Osteoblast (primary cell): ENCODE results near the gene TUBB1. TPM values are rescaled to one million over a fixed set of nuclear protein-coding genes. Genes with fewer than 3 reads are reported as not detected.

Experiments used
- DNase-seq: peaks from one replicate; pipeline ENCODE4 v3.0.0; 2011; ENCODE audit warnings: low spot score, mixed read lengths; ENCODE audit not compliant: insufficient read length; ENCODE audit errors: missing footprints
- H2AFZ ChIP-seq: 2 replicates; pipeline ENCODE4 v1.6.0; 2011; ENCODE audit warnings: mild to moderate bottlenecking, low read length
- H3K27ac ChIP-seq: 2 replicates; pipeline ENCODE4 v1.5.1; 2011; ENCODE audit warnings: mild to moderate bottlenecking, low read depth, low read length, moderate library complexity
- H3K27me3 ChIP-seq: 2 replicates; pipeline ENCODE4 v1.6.0; 2012; ENCODE audit warnings: mild to moderate bottlenecking, control low read depth, inconsistent platforms, low read length, moderate library complexity; ENCODE audit not compliant: insufficient read depth
- H3K36me3 ChIP-seq: 2 replicates; pipeline ENCODE4 v1.5.1; 2011; ENCODE audit warnings: mild to moderate bottlenecking, low read length, control low read depth, moderate library complexity; ENCODE audit not compliant: insufficient read depth
- H3K4me1 ChIP-seq: 2 replicates; pipeline ENCODE4 v1.5.1; 2011; ENCODE audit warnings: mild to moderate bottlenecking, low read length, control low read depth, moderate library complexity; ENCODE audit not compliant: insufficient read depth
- H3K4me2 ChIP-seq: 2 replicates; pipeline ENCODE4 v1.6.0; 2011; ENCODE audit warnings: mild to moderate bottlenecking, low read length; ENCODE audit not compliant: insufficient read depth
- H3K4me3 ChIP-seq: fragments of 200-600 bp; sonication (generic); 3 replicates; pipeline ENCODE4 v1.5.1; 2012; ENCODE audit warnings: mild to moderate bottlenecking, low read length, inconsistent platforms; ENCODE audit not compliant: insufficient read depth
- H3K79me2 ChIP-seq: 2 replicates; pipeline ENCODE4 v1.6.0; 2012; ENCODE audit warnings: mild to moderate bottlenecking, low read length, control low read depth, inconsistent platforms; ENCODE audit not compliant: insufficient read depth
- H3K9me3 ChIP-seq: 2 replicates; pipeline ENCODE4 v1.5.1; 2011; ENCODE audit warnings: low read depth, low read length, control low read depth
- H4K20me1 ChIP-seq: 2 replicates; pipeline ENCODE4 v1.6.0; 2012; ENCODE audit warnings: mild to moderate bottlenecking, low read length, control low read depth; ENCODE audit not compliant: insufficient read depth
- total RNA-seq: library from RNA; depleted of rRNA; stranded (reverse); fragments of >200 nt; gene quantifications from 2 replicates; pipeline ENCODE4 v1.2.3, GENCODE V29; 2012
- TF ChIP-seq, protein P1 (sequence below): IDR thresholded peaks from 2 replicates; pipeline ENCODE4 v1.5.1; 2011; ENCODE audit warnings: mild to moderate bottlenecking, low read depth, low read length, moderate library complexity; ENCODE audit errors: extremely low read depth

TUBB1 gene
- total RNA-seq, 1 donor, result not detected

DNA sequence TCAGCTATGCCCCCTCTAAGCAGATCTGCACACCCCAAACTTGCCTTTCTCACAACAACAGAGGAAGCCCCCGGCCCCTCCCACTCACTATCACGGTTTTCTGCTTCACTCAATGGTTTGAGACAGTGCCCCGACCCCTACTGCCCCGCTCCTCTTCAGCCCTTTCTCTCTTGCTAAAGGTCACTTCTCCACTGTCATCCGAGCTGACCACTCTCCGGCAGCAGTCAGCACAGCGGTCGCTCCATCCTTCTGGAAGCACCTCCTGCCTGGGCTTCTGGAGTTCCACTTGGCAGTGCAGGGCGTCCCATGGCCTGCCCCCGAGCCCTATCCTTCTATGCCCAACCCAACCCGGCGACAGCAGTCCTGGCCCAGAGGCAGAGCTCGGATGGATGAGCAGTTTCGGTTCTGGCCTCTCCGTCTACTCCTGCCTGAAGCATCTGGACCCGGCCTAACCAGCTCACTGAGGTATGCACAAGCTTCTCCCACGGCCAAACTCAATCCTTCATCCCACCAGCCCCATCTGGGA lies 16.3 kb upstream of the TUBB1 start:
- DNase-seq, result no peak
- H3K4me1 ChIP-seq, result peaks cover 21% of the 10 kb centered on the region
- H3K27ac ChIP-seq, result no peak overlapping the region
- TF ChIP-seq, protein P1, sequence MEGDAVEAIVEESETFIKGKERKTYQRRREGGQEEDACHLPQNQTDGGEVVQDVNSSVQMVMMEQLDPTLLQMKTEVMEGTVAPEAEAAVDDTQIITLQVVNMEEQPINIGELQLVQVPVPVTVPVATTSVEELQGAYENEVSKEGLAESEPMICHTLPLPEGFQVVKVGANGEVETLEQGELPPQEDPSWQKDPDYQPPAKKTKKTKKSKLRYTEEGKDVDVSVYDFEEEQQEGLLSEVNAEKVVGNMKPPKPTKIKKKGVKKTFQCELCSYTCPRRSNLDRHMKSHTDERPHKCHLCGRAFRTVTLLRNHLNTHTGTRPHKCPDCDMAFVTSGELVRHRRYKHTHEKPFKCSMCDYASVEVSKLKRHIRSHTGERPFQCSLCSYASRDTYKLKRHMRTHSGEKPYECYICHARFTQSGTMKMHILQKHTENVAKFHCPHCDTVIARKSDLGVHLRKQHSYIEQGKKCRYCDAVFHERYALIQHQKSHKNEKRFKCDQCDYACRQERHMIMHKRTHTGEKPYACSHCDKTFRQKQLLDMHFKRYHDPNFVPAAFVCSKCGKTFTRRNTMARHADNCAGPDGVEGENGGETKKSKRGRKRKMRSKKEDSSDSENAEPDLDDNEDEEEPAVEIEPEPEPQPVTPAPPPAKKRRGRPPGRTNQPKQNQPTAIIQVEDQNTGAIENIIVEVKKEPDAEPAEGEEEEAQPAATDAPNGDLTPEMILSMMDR, result no peak
- peaks cover 57% of the 10 kb centered on the region for H3K79me2 ChIP-seq
- no peaks in the 10 kb centered on the region for H3K9me3 ChIP-seq
- H4K20me1 ChIP-seq, result peaks cover 24% of the 10 kb centered on the region
- no peak overlapping the region for H3K4me3 ChIP-seq
- H3K36me3 ChIP-seq, result peaks cover 55% of the 10 kb centered on the region
- no peak overlapping the region for H3K4me2 ChIP-seq
- no peak overlapping the region for H2AFZ ChIP-seq
- no peaks in the 10 kb centered on the region for H3K27me3 ChIP-seq

DNA sequence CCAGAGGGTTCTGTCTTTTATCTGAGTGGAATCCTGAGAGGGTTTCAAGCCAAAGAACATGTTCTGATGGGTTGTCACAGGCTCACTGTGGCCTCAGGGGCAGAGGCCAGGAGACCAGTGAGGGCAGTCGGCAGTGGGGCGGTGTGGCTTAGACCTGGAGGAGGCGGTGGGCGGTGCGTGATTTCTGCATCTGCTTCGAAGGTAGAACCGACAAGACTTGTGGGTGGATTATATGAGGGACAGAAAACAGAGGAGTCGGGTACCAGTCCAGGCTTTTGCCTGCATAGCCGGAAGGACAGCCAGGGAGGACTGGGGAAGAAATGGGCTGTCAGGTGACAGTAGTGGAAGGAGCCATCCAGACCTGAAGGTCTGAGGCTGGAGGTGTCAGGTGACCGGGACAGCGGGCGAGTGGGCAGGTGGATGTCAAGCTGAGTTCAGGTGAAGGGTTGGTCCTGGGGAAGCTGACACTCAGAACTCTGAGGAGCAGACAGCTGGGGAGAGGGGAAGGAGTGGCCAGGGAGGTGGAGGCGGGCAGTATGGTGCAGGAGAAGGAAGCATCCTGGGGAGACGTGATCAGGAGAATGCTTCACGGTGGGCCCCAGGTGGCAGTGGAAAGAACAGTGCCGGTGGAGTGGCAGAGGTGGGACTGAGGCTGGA lies 15.3 kb upstream of the TUBB1 start:
- Histone ChIP-seq H3K79me2 (peaks cover 57% of the 10 kb centered on the region), H3K4me1 (peaks cover 21% of the 10 kb centered on the region), H3K27ac (no peak overlapping the region), H3K4me2 (no peak overlapping the region), H2AFZ (no peak overlapping the region), H4K20me1 (peaks cover 24% of the 10 kb centered on the region), H3K27me3 (no peaks in the 10 kb centered on the region), H3K4me3 (no peak overlapping the region), H3K36me3 (peaks cover 45% of the 10 kb centered on the region), H3K9me3 (no peaks in the 10 kb centered on the region)
- TF ChIP-seq, protein P1, result no peak
- peak; percentile 77 for DNase-seq

DNA sequence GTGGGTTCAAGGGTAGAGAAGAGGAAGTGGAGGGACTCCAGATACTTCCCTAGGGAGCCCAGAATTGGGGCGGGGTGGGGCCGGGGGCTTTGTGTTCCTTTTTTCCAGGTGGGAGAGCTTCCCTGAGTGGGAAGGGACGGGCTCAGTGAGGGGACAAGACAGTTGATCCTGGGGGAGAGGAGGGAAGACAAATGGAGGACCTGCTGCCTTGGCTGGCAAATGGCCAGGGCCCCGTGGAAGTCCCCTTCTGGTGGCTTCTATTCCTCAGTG lies 14.8 kb upstream of the TUBB1 start:
- Histone ChIP-seq H2AFZ (no peak overlapping the region), H3K4me3 (no peak overlapping the region), H3K4me2 (no peak overlapping the region), H3K36me3 (peaks cover 40% of the 10 kb centered on the region), H3K79me2 (peaks cover 57% of the 10 kb centered on the region), H3K27me3 (no peaks in the 10 kb centered on the region), H3K9me3 (no peaks in the 10 kb centered on the region), H4K20me1 (peaks cover 24% of the 10 kb centered on the region), H3K27ac (no peak overlapping the region), H3K4me1 (peaks cover 21% of the 10 kb centered on the region)
- TF ChIP-seq, protein P1, result no peak
- DNase-seq, result peak; percentile 59

DNA sequence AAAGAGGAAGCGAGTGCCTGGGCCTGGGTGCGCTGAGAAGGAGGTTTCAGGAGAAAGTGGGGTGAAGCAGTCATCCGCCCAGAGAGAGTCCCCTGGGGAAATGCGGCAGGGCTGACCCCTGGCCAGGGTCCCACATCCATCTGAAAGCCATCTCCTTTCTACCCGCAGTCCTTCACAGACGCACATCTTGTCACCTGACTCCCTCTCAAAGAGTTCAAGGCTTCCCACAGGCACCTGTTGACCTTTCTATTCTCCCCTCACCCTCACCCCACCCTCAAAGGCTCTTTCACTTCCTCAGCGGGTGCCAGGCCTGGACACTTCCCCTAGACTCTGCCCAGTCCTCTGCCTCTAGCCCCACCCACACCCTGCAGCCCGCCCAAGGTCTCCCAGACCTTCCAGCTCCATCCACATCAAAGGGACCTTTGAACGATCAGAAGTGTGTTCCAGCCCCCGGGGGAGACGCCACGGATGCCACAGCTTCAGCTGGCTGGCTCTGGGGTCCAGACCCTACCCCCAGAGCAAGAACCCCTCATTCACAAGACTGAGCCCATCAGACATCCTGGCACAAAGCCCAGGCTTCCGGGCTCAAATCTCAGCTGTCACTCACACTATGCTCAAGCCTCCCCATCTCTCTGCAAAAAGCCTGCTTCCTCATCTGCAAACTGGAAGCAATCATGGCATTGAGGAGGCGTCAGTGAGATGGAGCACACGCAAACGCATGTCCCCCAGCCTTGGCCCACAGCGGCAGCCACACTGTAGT lies 14.3 kb upstream of the TUBB1 start:
- Histone ChIP-seq H3K27me3 (no peaks in the 10 kb centered on the region), H4K20me1 (peaks cover 24% of the 10 kb centered on the region), H3K79me2 (peaks cover 57% of the 10 kb centered on the region), H3K4me3 (peak overlapping the region; percentile 90), H3K4me2 (peak overlapping the region; percentile 92), H3K4me1 (peaks cover 21% of the 10 kb centered on the region), H3K36me3 (peaks cover 40% of the 10 kb centered on the region), H3K9me3 (no peaks in the 10 kb centered on the region), H2AFZ (no peak overlapping the region), H3K27ac (peak overlapping the region; percentile 78)
- TF ChIP-seq, protein P1, result no peak
- DNase-seq, result peak; percentile 91
